K562 (cell line): ENCODE measurements around the gene DNAH3. TPM values are rescaled to one million over a fixed set of nuclear protein-coding genes. Genes with fewer than 3 reads are reported as not detected.

Experiments
- CBX1 ChIP-seq: sonication (generic); IDR thresholded peaks from 2 replicates; pipeline ENCODE4 v1.6.1; 2016; ENCODE audit warnings: antibody characterized with exemption, low read depth, mild to moderate bottlenecking
- CHD2 ChIP-seq: IDR thresholded peaks from 2 replicates; pipeline ENCODE4 v1.6.1; 2011; ENCODE audit warnings: low read depth, low read length
- CXXC5 ChIP-seq: fragments of 250-450 bp; sonication (Bioruptor Pico); IDR thresholded peaks from 2 replicates; pipeline ENCODE4 v1.8.0; 2022; ENCODE audit warnings: inconsistent platforms, mild to moderate bottlenecking, moderate library complexity
- ELF4 ChIP-seq: fragments of 450-650 bp; formaldehyde crosslinking; IDR thresholded peaks from 2 replicates; pipeline ENCODE4 v1.4.0; 2022; ENCODE audit warnings: missing genetic modification characterization
- ESRRB ChIP-seq: fragments of 250-450 bp; sonication (Bioruptor Pico); IDR thresholded peaks from 2 replicates; pipeline ENCODE4 v1.5.0; 2020; ENCODE audit warnings: mild to moderate bottlenecking, moderate library complexity, borderline replicate concordance
- ETV5 ChIP-seq: sonication (generic); formaldehyde crosslinking; IDR thresholded peaks from 2 replicates; pipeline ENCODE4 v1.4.0; 2020; ENCODE audit warnings: low read depth, mild to moderate bottlenecking, missing genetic modification reagents
- FUS ChIP-seq: fragments of 200-400 bp; formaldehyde crosslinking; optimal IDR thresholded peaks from 2 replicates; pipeline ENCODE3; 2017; ENCODE audit warnings: low read depth, low read length
- ILF3 ChIP-seq: fragments of 450-650 bp; IDR thresholded peaks from 2 replicates; pipeline ENCODE4 v1.6.1; 2018; ENCODE audit warnings: antibody characterized with exemption, mild to moderate bottlenecking, moderate library complexity, borderline replicate concordance
- KLF6 ChIP-seq: fragments of 250-450 bp; sonication (Bioruptor Pico); IDR thresholded peaks from 2 replicates; pipeline ENCODE4 v1.4.0; 2020; ENCODE audit warnings: mild to moderate bottlenecking, moderate library complexity, borderline replicate concordance
- MEF2D ChIP-seq: conservative IDR thresholded peaks from 2 replicates; pipeline ENCODE4 v1.6.1; 2016; ENCODE audit warnings: low read depth, missing genetic modification characterization, missing compliant biosample characterization
- MTF1 ChIP-seq: fragments of 250-450 bp; sonication (Bioruptor Pico); IDR thresholded peaks from 2 replicates; pipeline ENCODE4 v1.9.0; 2021; ENCODE audit warnings: moderate library complexity, mild to moderate bottlenecking, inconsistent platforms, borderline replicate concordance
- NKRF ChIP-seq: fragments of 450-650 bp; IDR thresholded peaks from 2 replicates; pipeline ENCODE4 v1.6.1; 2016; ENCODE audit warnings: borderline replicate concordance
- PML ChIP-seq: IDR thresholded peaks from 2 replicates; pipeline ENCODE4 v1.6.1; 2012; ENCODE audit warnings: low read length, inconsistent platforms
- POLR2A ChIP-seq: fragments of 450-650 bp; conservative IDR thresholded peaks from 2 replicates; pipeline ENCODE4 v1.6.1; 2016
- RBM14 ChIP-seq: fragments of 200-400 bp; formaldehyde crosslinking; IDR thresholded peaks from 2 replicates; pipeline ENCODE4 v1.6.1; 2018; ENCODE audit warnings: low read depth, mild to moderate bottlenecking, low read length, moderate library complexity, borderline replicate concordance; ENCODE audit not compliant: insufficient read depth
- SAP30 ChIP-seq: fragments of 200-600 bp; sonication (generic); IDR thresholded peaks from 2 replicates; pipeline ENCODE4 v1.6.1; 2012; ENCODE audit warnings: borderline replicate concordance, low read depth, mild to moderate bottlenecking, moderate library complexity, low read length, control low read depth, inconsistent platforms; ENCODE audit not compliant: insufficient read depth, poor library complexity, severe bottlenecking
- SMC3 ChIP-seq: conservative IDR thresholded peaks from 2 replicates; pipeline ENCODE4 v1.6.1; 2011; ENCODE audit warnings: low read depth, low read length, improper control_type of control experiment; ENCODE audit not compliant: insufficient read depth
- STAT5A ChIP-seq: IDR thresholded peaks from 2 replicates; pipeline ENCODE4 v1.6.1; 2012; ENCODE audit warnings: low read length, inconsistent platforms, borderline replicate concordance
- TGIF2 ChIP-seq: sonication (generic); formaldehyde crosslinking; IDR thresholded peaks from 2 replicates; pipeline ENCODE4 v1.8.1; 2022; ENCODE audit warnings: mild to moderate bottlenecking, missing genetic modification reagents, moderate library complexity
- U2AF2 ChIP-seq: fragments of 200-400 bp; formaldehyde crosslinking; optimal IDR thresholded peaks from 2 replicates; pipeline ENCODE3; 2017; ENCODE audit warnings: low read depth, mild to moderate bottlenecking, low read length
- YBX1 ChIP-seq: fragments of 450-650 bp; IDR thresholded peaks from 2 replicates; pipeline ENCODE4 v1.7.1; 2016; ENCODE audit warnings: mild to moderate bottlenecking
- ZNF263 ChIP-seq: sonication (generic); formaldehyde crosslinking; IDR thresholded peaks from 2 replicates; pipeline ENCODE4 v1.8.0; 2022; ENCODE audit warnings: mild to moderate bottlenecking, missing genetic modification reagents, borderline replicate concordance
- ZNF830 ChIP-seq: fragments of 250-450 bp; sonication (Bioruptor Pico); IDR thresholded peaks from 2 replicates; pipeline ENCODE4 v1.5.0; 2021; ENCODE audit warnings: mild to moderate bottlenecking
- polyA plus RNA-seq, 8 experiments: library from polyadenylated mRNA; depleted of rRNA in 4 of 8; stranded (reverse) in 5 of 8; unstranded in 3 of 8; fragments of >200 nt; fragmentation: Nextera tagmentation in 2 of 8; fragmentation: Illumina TruSeq in 1 of 8; extraction: Ambion mirVana in 2 of 8; extraction: Trizol in 1 of 8; gene quantifications; 2 replicates each; pipeline versions ENCODE4 v1.2.1 to v1.2.3, GENCODE V29; 2011 to 2014; ENCODE audit warnings: inconsistent platforms in 1 of 8, missing spikeins in 1 of 8
- total RNA-seq, 7 experiments: library from RNA; depleted of rRNA in 6 of 7; stranded (reverse); fragments of >200 nt in 6 of 7; fragmentation: Illumina TruSeq in 2 of 7; extraction: Trizol in 2 of 7; gene quantifications; 2 replicates each; pipeline versions ENCODE4 v1.2.1 to v1.2.3, GENCODE V29; 2011 to 2021; ENCODE audit warnings: low replicate concordance in 1 of 7
- TF ChIP-seq, protein P1 (sequence below): fragments of 250-450 bp; sonication (Bioruptor Pico); IDR thresholded peaks from 2 replicates; pipeline ENCODE4 v1.5.0; 2020; ENCODE audit warnings: mild to moderate bottlenecking, borderline replicate concordance
- TF ChIP-seq, protein P2 (sequence below): sonication (generic); formaldehyde crosslinking; IDR thresholded peaks from 2 replicates; pipeline ENCODE4 v1.9.0; 2022; ENCODE audit warnings: mild to moderate bottlenecking, missing genetic modification reagents

The DNAH3 gene
- total and polyA plus RNA-seq, 9 of the 15 experiments (the other 6 are each of a cell fraction or from before 2014, with no cell fraction given) = 0.32 to 0.84 (median 0.44) TPM

GRCh38 chr16:20918486-20919239, 232.0 kb downstream of the DNAH3 start (continued):
- TF ChIP-seq, protein P1, sequence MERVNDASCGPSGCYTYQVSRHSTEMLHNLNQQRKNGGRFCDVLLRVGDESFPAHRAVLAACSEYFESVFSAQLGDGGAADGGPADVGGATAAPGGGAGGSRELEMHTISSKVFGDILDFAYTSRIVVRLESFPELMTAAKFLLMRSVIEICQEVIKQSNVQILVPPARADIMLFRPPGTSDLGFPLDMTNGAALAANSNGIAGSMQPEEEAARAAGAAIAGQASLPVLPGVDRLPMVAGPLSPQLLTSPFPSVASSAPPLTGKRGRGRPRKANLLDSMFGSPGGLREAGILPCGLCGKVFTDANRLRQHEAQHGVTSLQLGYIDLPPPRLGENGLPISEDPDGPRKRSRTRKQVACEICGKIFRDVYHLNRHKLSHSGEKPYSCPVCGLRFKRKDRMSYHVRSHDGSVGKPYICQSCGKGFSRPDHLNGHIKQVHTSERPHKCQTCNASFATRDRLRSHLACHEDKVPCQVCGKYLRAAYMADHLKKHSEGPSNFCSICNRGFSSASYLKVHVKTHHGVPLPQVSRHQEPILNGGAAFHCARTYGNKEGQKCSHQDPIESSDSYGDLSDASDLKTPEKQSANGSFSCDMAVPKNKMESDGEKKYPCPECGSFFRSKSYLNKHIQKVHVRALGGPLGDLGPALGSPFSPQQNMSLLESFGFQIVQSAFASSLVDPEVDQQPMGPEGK (CRISPR knock-in tag) = no peak
- TF ChIP-seq CHD2 (no peak), YBX1 (no peak), MEF2D (tag) (0 out of 2 replicates have a peak, but pooled peaks have one; percentile 19), ETV5 (CRISPR knock-in tag) (no peak), STAT5A (peak; percentile 56), ILF3 (no peak), CBX1 (no peak), POLR2A (no peak), NKRF (no peak; the same call in 1 of the 2 replicates), RBM14 (no peak), TGIF2 (CRISPR knock-in tag) (no peak), MTF1 (CRISPR knock-in tag) (no peak), ZNF830 (no peak), ZNF263 (CRISPR knock-in tag) (no peak), FUS (no peak), CXXC5 (CRISPR knock-in tag) (peak; percentile 83), ESRRB (CRISPR knock-in tag) (no peak), SAP30 (no peak), PML (no peak), U2AF2 (no peak), SMC3 (no peak), ELF4 (CRISPR knock-in tag) (no peak), KLF6 (CRISPR knock-in tag) (no peak; the same call in 1 of the 2 replicates)
- TF ChIP-seq, protein P2, sequence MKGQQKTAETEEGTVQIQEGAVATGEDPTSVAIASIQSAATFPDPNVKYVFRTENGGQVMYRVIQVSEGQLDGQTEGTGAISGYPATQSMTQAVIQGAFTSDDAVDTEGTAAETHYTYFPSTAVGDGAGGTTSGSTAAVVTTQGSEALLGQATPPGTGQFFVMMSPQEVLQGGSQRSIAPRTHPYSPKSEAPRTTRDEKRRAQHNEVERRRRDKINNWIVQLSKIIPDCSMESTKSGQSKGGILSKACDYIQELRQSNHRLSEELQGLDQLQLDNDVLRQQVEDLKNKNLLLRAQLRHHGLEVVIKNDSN = no peak
